Left ventricle myocardium inferior (tissue), 1 donor: ENCODE measurements around the gene UBA52. TPM values are rescaled to one million over a fixed set of nuclear protein-coding genes. Genes with fewer than 3 reads are reported as not detected.
"Not testable (repeated sequence)": the region's sequence is repeated elsewhere in the genome, so short reads cannot be mapped to it uniquely, and the experiment has no call there.

ENCODE experiments used
- DNase-seq: peaks from one replicate; pipeline ENCODE4 v3.0.0-alpha.2; 2020
- H3K27ac ChIP-seq: fragments of 200-600 bp; replicated peaks from 2 replicates; pipeline ENCODE4 v1.8.0; 2021
- H3K27me3 ChIP-seq: fragments of 200-600 bp; 2 replicates; pipeline ENCODE4 v1.8.0; 2021; ENCODE audit warnings: low read depth
- H3K36me3 ChIP-seq: fragments of 200-600 bp; 2 replicates; pipeline ENCODE4 v1.8.0; 2021
- H3K4me1 ChIP-seq: fragments of 200-600 bp; 2 replicates; pipeline ENCODE4 v1.8.0; 2021
- H3K4me3 ChIP-seq: fragments of 200-600 bp; 2 replicates; pipeline ENCODE4 v1.8.0; 2021; ENCODE audit warnings: mild to moderate bottlenecking, moderate library complexity
- H3K9me3 ChIP-seq: fragments of 200-600 bp; replicated peaks from 2 replicates; pipeline ENCODE4 v1.8.0; 2021
- intact Hi-C: fragments of 100-400 bp; cut with micrococcal nuclease; formaldehyde crosslinking; loops from one replicate; pipeline ENCODE4 v1.11.0; 2022
- total RNA-seq: library from RNA; stranded (reverse); fragmentation: NEBNext Ultra II Directional; extraction: Animal tissue kit (Norgen Biotek cat#: 25700); gene quantifications from one replicate; pipeline ENCODE4 v1.2.1, GENCODE V29; 2021
- TF ChIP-seq, protein P1 (sequence below): fragments of 200-600 bp; IDR thresholded peaks from 2 replicates; pipeline ENCODE4 v1.8.0; 2021; ENCODE audit warnings: antibody characterized with exemption, mild to moderate bottlenecking, borderline replicate concordance
- donor health status: DM: no; HTN: yes; CAD: no; lungs with severe emphysema.

UBA52 gene
- total RNA-seq, 1 donor from 2014 or later, result 643 TPM

DNA sequence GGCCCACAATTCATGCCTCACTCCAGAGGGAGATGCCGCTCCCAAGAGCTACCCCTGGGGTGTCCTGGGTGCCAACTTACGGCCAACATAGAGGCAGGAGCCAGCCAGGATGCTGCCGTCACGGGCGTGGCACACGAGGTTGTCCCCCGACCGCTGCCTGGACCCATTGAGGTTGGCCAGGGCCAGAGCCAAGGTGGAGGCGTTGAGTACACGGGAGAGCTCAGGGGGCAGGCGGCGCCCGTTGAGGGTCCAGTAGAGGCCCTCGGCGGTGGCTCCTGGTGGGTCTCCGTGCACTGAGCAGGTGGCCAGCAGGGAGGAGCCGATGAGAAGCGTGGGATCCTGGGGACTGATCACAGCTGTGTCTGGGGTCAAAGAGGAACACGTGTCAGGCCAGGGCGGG is 27.8 kb downstream of the UBA52 start:
- DNase-seq, result no peak
- Histone ChIP-seq H3K4me3 (no peak overlapping the region), H3K36me3 (no peaks in the 10 kb centered on the region), H3K27ac (no peak overlapping the region), H3K27me3 (peaks cover 92% of the 10 kb centered on the region), H3K4me1 (peaks cover 34% of the 10 kb centered on the region), H3K9me3 (no peaks in the 10 kb centered on the region)
- TF ChIP-seq, protein P1, sequence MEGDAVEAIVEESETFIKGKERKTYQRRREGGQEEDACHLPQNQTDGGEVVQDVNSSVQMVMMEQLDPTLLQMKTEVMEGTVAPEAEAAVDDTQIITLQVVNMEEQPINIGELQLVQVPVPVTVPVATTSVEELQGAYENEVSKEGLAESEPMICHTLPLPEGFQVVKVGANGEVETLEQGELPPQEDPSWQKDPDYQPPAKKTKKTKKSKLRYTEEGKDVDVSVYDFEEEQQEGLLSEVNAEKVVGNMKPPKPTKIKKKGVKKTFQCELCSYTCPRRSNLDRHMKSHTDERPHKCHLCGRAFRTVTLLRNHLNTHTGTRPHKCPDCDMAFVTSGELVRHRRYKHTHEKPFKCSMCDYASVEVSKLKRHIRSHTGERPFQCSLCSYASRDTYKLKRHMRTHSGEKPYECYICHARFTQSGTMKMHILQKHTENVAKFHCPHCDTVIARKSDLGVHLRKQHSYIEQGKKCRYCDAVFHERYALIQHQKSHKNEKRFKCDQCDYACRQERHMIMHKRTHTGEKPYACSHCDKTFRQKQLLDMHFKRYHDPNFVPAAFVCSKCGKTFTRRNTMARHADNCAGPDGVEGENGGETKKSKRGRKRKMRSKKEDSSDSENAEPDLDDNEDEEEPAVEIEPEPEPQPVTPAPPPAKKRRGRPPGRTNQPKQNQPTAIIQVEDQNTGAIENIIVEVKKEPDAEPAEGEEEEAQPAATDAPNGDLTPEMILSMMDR, result no peak
- intact Hi-C loops, result no loop called here

DNA sequence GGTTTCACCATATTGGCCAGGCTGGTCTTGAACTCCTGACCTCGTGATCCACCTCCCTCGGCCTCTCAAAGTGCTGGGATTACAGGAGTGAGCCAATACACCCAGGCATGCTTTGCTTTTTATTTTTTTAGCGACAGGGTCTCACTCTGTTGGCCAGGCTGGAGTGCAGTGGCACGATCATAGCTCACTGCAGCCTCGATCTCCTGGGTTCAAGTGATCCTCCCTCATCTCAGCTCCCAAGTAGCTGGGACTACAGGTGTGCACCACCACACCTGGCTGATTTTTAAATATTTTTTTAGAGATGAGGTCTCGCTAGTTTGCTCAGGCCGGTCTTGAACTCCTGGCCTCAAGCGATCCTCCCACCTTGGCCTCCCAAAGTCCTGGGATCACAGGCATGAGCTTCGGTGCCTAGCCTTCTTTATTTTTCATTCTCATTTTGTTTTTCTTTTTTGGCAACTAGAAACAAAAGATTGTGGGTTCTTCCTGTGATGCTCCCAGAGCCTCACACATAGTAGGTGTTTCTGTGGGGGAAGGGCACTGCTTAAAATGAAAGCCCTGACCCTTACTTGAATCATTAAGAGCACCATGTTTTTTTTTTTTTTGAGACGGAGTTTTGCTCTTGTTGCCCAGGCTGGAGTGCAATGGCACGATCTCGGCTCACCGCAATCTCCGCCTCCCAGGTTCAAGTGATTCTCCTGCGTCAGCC is 29.2 kb downstream of the UBA52 start:
- intact Hi-C loops, H3K4me3 ChIP-seq, H3K36me3 ChIP-seq, DNase-seq, H3K9me3 ChIP-seq, H3K27ac ChIP-seq: not testable (repeated sequence)
- peaks cover 31% of the 10 kb centered on the region for H3K4me1 ChIP-seq
- H3K27me3 ChIP-seq, result peaks cover 97% of the 10 kb centered on the region

DNA sequence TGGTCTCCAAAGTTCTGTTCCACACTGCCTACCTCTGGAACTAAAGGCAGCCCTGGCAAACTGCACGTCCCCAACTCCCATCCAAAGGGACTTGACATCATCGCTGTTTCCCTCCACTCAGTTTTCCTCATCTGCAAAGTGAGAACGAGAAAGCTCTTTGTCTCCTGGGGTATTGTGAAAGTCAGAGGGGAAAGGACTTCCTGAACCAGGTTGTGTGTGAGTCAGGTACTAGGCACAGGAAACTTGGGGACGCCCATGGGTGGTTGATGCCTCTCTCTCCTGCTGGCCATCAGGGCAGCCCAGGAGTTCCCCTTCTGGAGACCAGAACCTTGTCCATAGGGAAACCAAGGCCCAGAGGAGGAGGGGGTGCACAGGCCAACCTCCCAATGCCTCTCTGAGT is 30.2 kb downstream of the UBA52 start:
- Histone ChIP-seq H3K9me3 (no peaks in the 10 kb centered on the region), H3K4me1 (peaks cover 31% of the 10 kb centered on the region), H3K27me3 (peaks cover 94% of the 10 kb centered on the region), H3K4me3 (no peak overlapping the region), H3K27ac (no peak overlapping the region), H3K36me3 (no peaks in the 10 kb centered on the region)
- TF ChIP-seq, protein P1, result no peak
- intact Hi-C loops, result no loop called here
- no peak for DNase-seq

DNA sequence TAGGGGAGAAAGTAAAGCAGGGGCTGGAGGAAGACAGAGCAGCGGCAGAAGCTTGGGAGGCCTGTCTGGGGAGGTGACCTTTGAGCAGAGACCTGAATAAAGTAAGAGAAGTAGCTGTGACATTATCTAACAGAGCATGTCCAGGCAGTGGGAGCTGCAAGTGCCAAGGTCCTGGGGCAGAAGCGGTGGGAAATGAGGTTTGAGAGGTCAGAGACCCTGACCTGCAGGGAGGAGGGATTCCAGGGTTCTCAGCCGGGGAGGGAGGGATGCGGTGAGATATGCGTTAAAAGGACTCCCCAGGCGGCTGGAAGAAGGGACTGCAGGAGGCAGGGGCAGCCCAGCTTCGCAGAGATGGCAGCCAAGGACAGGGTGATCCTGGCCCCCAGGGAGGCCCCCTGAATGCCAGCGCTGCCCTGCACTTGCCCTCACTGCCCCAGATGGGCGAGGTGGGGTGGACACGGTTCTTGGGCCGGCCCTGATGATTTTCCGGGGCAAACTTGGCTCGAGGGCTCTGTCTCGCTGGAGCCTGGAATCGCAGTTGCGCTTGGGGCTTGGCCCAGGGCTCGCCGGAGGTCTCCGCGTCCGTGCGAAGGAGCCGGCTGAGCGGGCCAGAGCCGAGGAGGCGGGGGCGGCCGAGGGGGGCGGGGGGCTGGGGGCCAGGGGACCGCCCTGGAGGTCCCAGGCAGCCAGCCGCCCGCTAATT is 31.7 kb downstream of the UBA52 start:
- intact Hi-C loops, result no loop called here
- DNase-seq, result no peak
- no peak overlapping the region for H3K27ac ChIP-seq
- H3K4me3 ChIP-seq, result peak overlapping the region; percentile 56
- peaks cover 95% of the 10 kb centered on the region for H3K27me3 ChIP-seq
- no peaks in the 10 kb centered on the region for H3K36me3 ChIP-seq
- TF ChIP-seq, protein P1, result peak; percentile 33
- H3K4me1 ChIP-seq, result peaks cover 44% of the 10 kb centered on the region
- no peaks in the 10 kb centered on the region for H3K9me3 ChIP-seq

DNA sequence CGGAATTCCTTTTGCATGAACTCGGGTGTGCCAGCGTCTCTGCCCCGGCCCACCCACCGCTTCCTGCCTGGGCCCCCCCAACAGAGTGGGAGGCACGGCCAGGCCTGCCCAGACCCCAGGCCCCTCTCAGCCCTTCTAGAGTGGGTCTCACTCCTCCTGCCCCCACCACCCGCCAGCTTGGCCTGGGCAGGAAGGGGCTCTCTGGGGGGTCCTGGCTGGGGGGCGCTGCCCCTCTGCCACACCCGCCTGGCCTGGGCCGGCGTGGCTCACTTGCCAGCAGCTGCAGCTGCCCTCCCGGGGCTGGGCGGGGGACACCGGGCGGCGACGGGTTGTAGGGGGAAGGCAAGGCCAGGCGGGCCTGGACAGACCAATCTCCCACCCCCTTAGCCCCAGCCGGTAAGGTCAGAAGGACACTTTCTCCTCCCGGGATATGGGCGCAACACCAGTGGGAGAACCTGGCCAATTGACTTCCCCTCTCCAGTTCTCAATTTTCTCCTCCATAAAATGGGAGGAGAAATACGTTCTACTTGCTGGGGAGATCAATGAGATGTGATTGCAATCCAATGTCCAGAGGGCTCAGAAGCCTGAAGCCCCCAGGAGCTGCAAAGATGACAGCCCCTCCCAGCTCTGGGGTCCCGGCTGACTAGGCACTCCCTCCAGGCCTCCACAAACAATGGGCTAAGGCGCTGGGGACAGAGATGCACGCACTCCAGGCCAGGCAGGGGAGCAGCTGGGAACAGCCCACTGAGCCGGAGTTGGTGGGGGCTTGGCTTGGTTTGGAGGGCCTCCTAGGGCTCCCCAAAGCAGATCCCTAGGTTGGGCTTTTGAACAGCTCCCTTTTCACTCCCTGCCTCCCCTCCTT is 32.5 kb downstream of the UBA52 start:
- Histone ChIP-seq H3K27ac (no peak overlapping the region), H3K27me3 (peaks cover 95% of the 10 kb centered on the region), H3K4me1 (peaks cover 44% of the 10 kb centered on the region), H3K4me3 (peak overlapping the region; percentile 56), H3K36me3 (no peaks in the 10 kb centered on the region), H3K9me3 (no peaks in the 10 kb centered on the region)
- no peak for DNase-seq
- intact Hi-C loops, result no loop called here
- TF ChIP-seq, protein P1, result no peak
